Placental pericyte (primary cell): Measurements from ENCODE around the gene CCDC121. TPM values are rescaled to one million over a fixed set of nuclear protein-coding genes. Genes with fewer than 3 reads are reported as not detected.

Experiments
- small RNA-seq: library from RNA; depleted of rRNA; stranded (forward); fragments of <200 nt; gene quantifications from one replicate; pipeline ENCODE3, GENCODE V24; 2012; ENCODE audit warnings: low replicate concordance
- total RNA-seq: library from RNA; depleted of rRNA; stranded (reverse); fragments of >200 nt; gene quantifications from 2 replicates; pipeline ENCODE4 v1.2.3, GENCODE V29; 2012

Gene CCDC121, protein sequence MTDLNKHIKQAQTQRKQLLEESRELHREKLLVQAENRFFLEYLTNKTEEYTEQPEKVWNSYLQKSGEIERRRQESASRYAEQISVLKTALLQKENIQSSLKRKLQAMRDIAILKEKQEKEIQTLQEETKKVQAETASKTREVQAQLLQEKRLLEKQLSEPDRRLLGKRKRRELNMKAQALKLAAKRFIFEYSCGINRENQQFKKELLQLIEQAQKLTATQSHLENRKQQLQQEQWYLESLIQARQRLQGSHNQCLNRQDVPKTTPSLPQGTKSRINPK
- 0.88 and 1.1 TPM in 2 replicates for total RNA-seq

DNA sequence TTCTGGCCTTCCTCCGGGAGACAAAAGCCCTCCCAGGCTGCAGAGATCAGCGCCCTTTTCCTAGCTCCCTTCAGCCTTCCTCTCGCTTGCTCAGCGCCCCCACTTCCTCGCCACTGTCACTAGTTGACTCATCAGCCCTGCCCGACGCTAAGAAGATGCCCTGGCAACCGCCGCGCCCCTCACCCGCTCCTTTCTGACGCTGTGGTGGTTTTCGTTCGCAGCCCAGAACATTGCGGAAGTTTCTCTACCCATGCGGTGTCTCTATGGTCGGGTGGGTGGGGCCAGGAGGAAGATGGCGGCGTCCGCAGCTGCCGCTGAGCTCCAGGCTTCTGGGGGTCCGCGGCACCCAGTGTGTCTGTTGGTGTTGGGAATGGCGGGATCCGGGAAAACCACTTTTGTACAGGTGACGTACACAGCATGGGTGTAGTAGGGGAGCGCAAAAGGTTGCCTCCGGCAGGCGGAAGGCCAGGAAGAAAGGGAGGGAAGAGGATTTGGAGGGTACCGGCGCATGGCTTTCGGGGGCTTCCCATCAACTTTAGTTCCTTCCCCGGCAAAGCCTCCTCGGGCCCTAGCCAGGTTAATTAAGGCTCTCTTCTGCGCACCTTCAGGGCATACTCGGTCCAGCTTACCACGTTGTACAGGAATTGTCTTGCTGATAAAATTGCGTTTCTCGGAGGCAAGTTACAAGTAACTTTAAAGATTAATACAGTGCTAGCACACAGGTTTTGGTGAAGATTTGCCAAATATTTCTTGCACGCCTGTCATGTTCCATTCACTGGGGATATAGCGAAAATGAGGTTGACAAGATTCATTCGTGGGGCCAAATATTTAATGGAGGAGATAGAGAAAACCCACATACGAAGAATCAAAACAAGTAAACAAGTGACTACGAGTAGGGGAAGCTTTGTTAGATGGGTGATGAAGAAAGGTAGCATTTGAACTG, at the start of gene CCDC121, which contains the start of gene GPN1:
TSS of gene CCDC121 (minus strand) at position 246 of the 943 bp plus-strand sequence. CDS start 1,213 bp downstream, outside the sequence.
TSS of gene GPN1 (plus strand) at position 284 of the 943 bp plus-strand sequence. CDS start at position 293, 9 bp downstream.

DNA sequence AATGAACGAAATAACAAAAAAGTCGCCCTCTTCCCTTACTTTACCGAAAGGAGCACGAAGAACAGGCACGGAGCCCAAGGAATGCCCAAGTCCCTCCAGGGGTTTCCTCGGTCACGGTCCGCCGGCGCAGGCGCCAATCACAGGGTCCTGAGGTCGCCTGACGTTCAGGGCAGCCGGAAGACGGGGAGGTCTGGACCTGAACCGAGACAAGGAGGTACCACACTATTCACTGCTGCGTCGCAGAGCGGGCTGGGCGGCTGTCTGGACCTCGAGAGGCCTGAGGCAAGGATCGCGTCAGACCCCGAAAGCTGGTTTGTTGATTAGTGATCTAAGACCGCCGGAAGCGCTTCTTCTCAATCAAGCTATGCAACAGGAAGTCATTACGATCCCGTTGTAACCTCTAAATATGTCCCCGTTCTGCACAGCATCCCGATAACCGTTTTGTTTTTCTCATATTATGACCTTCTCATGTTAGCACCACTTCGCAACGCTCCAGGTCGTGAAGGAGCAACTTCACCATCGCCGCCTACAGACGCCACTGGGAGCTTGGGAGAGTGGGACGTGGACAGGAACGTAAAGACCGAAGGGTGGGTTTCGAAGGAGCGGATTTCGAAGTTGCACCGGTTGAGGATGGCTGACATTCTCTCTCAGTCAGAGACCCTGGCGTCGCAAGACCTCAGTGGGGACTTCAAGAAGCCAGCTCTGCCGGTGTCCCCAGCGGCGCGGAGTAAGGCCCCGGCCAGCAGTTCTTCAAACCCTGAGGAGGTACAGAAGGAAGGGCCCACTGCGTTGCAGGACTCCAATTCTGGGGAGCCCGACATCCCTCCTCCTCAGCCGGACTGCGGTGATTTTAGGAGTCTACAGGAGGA, 34.7 kb upstream of the CCDC121 start, which contains the start of the genes SLC4A1AP and SUPT7L:
TSS of gene SLC4A1AP (plus strand) at position 605 of the 869 bp plus-strand sequence. CDS start at position 631, 26 bp downstream.
TSS of gene SUPT7L (minus strand) at position 330 of the 869 bp plus-strand sequence. CDS start 1,422 bp downstream, outside the sequence.

DNA sequence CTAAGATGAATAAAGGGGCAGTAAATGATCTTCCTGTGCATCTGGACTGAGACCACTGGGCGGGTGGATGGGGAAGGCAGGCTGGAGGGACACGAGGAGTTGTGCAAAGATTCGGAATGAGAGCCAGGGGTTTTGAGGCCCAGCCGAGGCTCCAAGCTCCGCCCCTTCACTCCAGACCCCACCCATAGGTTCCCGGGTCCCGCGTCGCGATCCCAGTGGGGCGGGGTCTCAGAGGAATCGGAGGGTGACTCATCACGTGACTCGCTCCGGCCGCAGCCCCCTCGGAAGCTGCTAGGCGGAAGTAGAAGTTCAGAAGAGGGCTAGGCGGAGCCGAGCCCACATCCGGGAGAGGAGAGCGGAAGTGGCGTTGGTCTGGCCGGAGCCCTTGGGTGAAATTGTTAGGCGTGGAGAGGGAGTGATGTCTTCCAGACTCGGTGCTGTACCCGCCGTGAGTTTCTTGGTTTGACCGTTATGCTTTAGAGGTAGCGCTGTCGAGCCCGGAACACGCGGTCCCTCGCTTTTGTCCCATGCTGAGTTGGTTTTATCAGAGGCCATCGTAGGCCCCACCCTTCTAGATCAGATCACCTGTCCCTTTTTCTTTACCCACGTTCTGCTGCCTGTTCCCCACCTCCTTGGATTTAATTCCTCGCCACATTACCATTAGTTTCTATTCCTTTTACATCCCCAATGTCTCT, 46.0 kb downstream of the CCDC121 start, which contains the start of gene ZNF512:
TSS of gene ZNF512 (plus strand) at position 348 of the 695 bp plus-strand sequence. CDS start at position 419, 71 bp downstream.

Small RNAs within 50 kb of the gene (small RNA-seq; reads per million reads assigned to genes)
- not detected for gene RF00340

Other genes with a start within 250 kb of the CCDC121 start
- gene ZNF513, start 248.3 kb downstream of the CCDC121 start, total RNA-seq = 11.5 and 12.3 TPM in 2 replicates
- gene PPM1G, start 219.4 kb downstream of the CCDC121 start, total RNA-seq = 98.0 and 99.6 TPM in 2 replicates
- 136 and 159 TPM in 2 replicates for gene NRBP1, start 200.4 kb downstream of the CCDC121 start, total RNA-seq
- gene KRTCAP3, start 186.6 kb downstream of the CCDC121 start, total RNA-seq = not detected in 2 replicates
- 14.2 and 18.5 TPM in 2 replicates for gene IFT172, start 139.3 kb downstream of the CCDC121 start, total RNA-seq
- gene FNDC4, start 133.8 kb downstream of the CCDC121 start, total RNA-seq = 2.2 and 14.0 TPM in 2 replicates
- gene GCKR, start 132.2 kb downstream of the CCDC121 start, total RNA-seq = 0.43 TPM in 1 of 2 replicates, not detected in the other
- 23.2 and 27.8 TPM in 2 replicates for gene ZNF512, start 46.0 kb downstream of the CCDC121 start, total RNA-seq
- 30.4 and 53.0 TPM in 2 replicates for gene GPN1, start within 50 bp of the CCDC121 start, total RNA-seq
- gene SUPT7L, start 34.6 kb upstream of the CCDC121 start, total RNA-seq = 32.5 and 40.0 TPM in 2 replicates
- gene SLC4A1AP, start 34.9 kb upstream of the CCDC121 start, total RNA-seq = 27.4 and 34.8 TPM in 2 replicates
- 49.9 and 50.5 TPM in 2 replicates for gene MRPL33, start 142.7 kb upstream of the CCDC121 start, total RNA-seq